ENCODE measurements around the gene GOLGA2.

Gene GOLGA2

GRCh38 chr9:128215491-128216409 is 60.1 kb downstream of the GOLGA2 start:
- no peak for TF ChIP-seq CTCF (IDR thresholded peaks at IDR 0.05; ENCODE audit: borderline replicate concordance, insufficient read depth, low read depth, low read length)
- no peak overlapping the region for H3K4me3 ChIP-seq (ENCODE audit: low read depth, low read length)

- TF ChIP-seq CTCF (IDR thresholded peaks at IDR 0.05; ENCODE audit: borderline replicate concordance, insufficient read depth, low read depth, low read length): no peak
Observed at GRCh38 chr9:128214571-128215490, 61.0 kb downstream of the GOLGA2 start.

GRCh38 chr9:128213746-128214497 is 61.9 kb downstream of the GOLGA2 start:
- no peak overlapping the region for H3K4me3 ChIP-seq (ENCODE audit: low read depth, low read length)
- TF ChIP-seq CTCF (IDR thresholded peaks at IDR 0.05; ENCODE audit: borderline replicate concordance, insufficient read depth, low read depth, low read length): no peak

More at GRCh38 chr9:128214571-128215490, 61.0 kb downstream of the GOLGA2 start:
- H3K4me3 ChIP-seq (ENCODE audit: low read depth, low read length): no peak overlapping the region

GRCh38 chr9:128211981-128212281 is 63.9 kb downstream of the GOLGA2 start:
- no peak for TF ChIP-seq CTCF (IDR thresholded peaks at IDR 0.05; ENCODE audit: borderline replicate concordance, insufficient read depth, low read depth, low read length)
- no peak overlapping the region for H3K4me3 ChIP-seq (ENCODE audit: low read depth, low read length)

DNA sequence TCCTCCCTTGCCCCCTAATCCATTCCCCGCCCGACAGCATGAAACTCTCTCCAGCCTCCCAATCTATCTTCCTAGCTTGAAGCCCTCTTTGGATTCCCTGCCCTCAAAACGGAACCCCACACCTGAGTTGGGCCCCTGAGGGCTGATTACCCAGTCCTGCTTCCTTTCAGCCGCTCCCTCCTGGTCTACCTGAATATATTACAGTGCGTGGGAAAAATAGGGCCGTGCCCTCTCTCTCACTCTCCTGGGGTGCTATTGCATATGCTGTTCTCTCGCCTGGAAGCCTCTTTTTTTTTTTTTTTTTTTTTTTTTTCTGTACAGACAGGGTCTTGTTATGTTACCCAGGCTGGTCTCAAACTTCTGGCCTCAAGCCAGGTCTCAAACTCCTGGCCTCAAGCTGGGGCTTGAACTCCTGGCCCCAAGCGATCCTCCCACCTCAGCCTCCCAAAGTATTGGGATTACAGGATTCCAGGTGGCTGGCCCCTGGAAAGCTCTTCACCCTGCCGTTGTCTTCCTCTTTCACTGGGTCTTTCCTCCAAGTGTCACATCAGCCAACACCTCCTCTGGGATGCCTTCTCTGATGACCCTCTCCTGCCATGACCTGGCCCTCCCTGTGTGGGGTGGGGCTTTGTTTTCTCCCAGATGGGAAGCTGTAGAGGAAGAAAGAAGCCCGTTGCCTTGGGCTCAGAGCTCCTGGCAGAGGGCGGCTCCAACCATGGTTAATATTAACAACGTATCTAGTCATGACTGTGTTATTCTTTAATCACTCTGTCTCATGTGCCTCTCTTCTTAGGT is 64.4 kb downstream of the GOLGA2 start:
- no peak for TF ChIP-seq CTCF (IDR thresholded peaks at IDR 0.05; ENCODE audit: borderline replicate concordance, insufficient read depth, low read depth, low read length)
- no peak overlapping the region for H3K4me3 ChIP-seq (ENCODE audit: low read depth, low read length)

All from GM12875 (cell line).